GM12878 (cell line): ENCODE measurements around the gene TTC16. TPM values are rescaled to one million over a fixed set of nuclear protein-coding genes. Genes with fewer than 3 reads are reported as not detected.
A peak's percentile ranks its signal among the peaks of the same experiment; 100 is the strongest.

ENCODE experiments used
- ATF2 ChIP-seq: IDR thresholded peaks from 2 replicates; pipeline ENCODE4 v1.6.1; 2012; ENCODE audit warnings: low read length, inconsistent platforms
- BHLHE40 ChIP-seq, 2 experiments: fragments of 450-650 bp in 1 of 2; IDR thresholded peaks; 2 replicates each; pipeline ENCODE4 v1.6.1; 2011 to 2017; ENCODE audit warnings: low read depth in 2 of 2, borderline replicate concordance in 1 of 2, improper control_type of control experiment in 1 of 2, low read length in 1 of 2, mild to moderate bottlenecking in 1 of 2
- CBX5 ChIP-seq: sonication (generic); IDR thresholded peaks from 2 replicates; pipeline ENCODE4 v1.6.1; 2016; ENCODE audit warnings: low read depth, moderate library complexity, mild to moderate bottlenecking, inconsistent platforms
- E2F4 ChIP-seq: IDR thresholded peaks from 2 replicates; pipeline ENCODE4 v1.6.1; 2012; ENCODE audit warnings: low read depth, low read length, improper control_type of control experiment
- E2F8 ChIP-seq: fragments of 450-650 bp; IDR thresholded peaks from 2 replicates; pipeline ENCODE4 v1.6.1; 2018; ENCODE audit warnings: mild to moderate bottlenecking, low read depth, moderate library complexity; ENCODE audit not compliant: partially characterized antibody
- FOS ChIP-seq: IDR thresholded peaks from 3 replicates; pipeline ENCODE4 v1.6.1; 2011; ENCODE audit warnings: borderline replicate concordance; ENCODE audit not compliant: insufficient read length; ENCODE audit errors: extremely low read depth
- FOXK2 ChIP-seq: fragments of 450-650 bp; IDR thresholded peaks from 2 replicates; pipeline ENCODE4 v1.6.1; 2017; ENCODE audit warnings: mild to moderate bottlenecking, moderate library complexity
- IKZF1 ChIP-seq: fragments of 450-650 bp; conservative IDR thresholded peaks from 2 replicates; pipeline ENCODE4 v1.6.1; 2017; ENCODE audit warnings: antibody characterized with exemption, mild to moderate bottlenecking
- KLF5 ChIP-seq: fragments of 450-650 bp; IDR thresholded peaks from 2 replicates; pipeline ENCODE4 v1.6.1; 2014; ENCODE audit warnings: mild to moderate bottlenecking; ENCODE audit not compliant: partially characterized antibody
- RUNX3 ChIP-seq: IDR thresholded peaks from 2 replicates; pipeline ENCODE4 v1.6.1; 2012; ENCODE audit warnings: low read length, inconsistent platforms
- SIN3A ChIP-seq: IDR thresholded peaks from 2 replicates; pipeline ENCODE4 v1.6.1; 2012; ENCODE audit warnings: low read depth, low read length, improper control_type of control experiment
- SP1 ChIP-seq: IDR thresholded peaks from one replicate; pipeline ENCODE4 v1.6.1; 2011; ENCODE audit warnings: low read depth, low read length
- TAF1 ChIP-seq: IDR thresholded peaks from 2 replicates; pipeline ENCODE4 v1.6.1; 2011; ENCODE audit warnings: mild to moderate bottlenecking, low read depth, low read length, borderline replicate concordance
- TBL1XR1 ChIP-seq: IDR thresholded peaks from 2 replicates; pipeline ENCODE4 v1.6.1; 2012; ENCODE audit warnings: low read depth, low read length, improper control_type of control experiment
- ZBTB33 ChIP-seq: fragments of 450-650 bp; IDR thresholded peaks from 2 replicates; pipeline ENCODE4 v1.6.1; 2017; ENCODE audit warnings: mild to moderate bottlenecking
- ZBTB40 ChIP-seq: fragments of 450-650 bp; IDR thresholded peaks from 2 replicates; pipeline ENCODE4 v1.6.1; 2016; ENCODE audit warnings: mild to moderate bottlenecking, moderate library complexity, borderline replicate concordance
- ZNF217 ChIP-seq: fragments of 450-650 bp; IDR thresholded peaks from 2 replicates; pipeline ENCODE4 v1.6.1; 2017; ENCODE audit warnings: antibody characterized with exemption, mild to moderate bottlenecking
- ZSCAN29 ChIP-seq: fragments of 450-650 bp; IDR thresholded peaks from 2 replicates; pipeline ENCODE4 v1.6.1; 2017; ENCODE audit warnings: mild to moderate bottlenecking, moderate library complexity
- polyA plus RNA-seq, 11 experiments: library from polyadenylated mRNA; depleted of rRNA in 4 of 11; unstranded in 6 of 11; stranded (reverse) in 5 of 11; fragments of >200 nt; fragmentation: Nextera tagmentation in 4 of 11; fragmentation: Illumina TruSeq in 1 of 11; extraction: Ambion mirVana in 4 of 11; extraction: Trizol in 1 of 11; gene quantifications; 1 replicate in 1 of 11; 2 replicates in 10 of 11; pipeline versions ENCODE4 v1.2.1 to v1.2.3, GENCODE V29; 2011 to 2016; ENCODE audit warnings: inconsistent platforms in 2 of 11, missing spikeins in 2 of 11, low read depth in 1 of 11
- total RNA-seq, 4 experiments: library from RNA; depleted of rRNA in 3 of 4; stranded (reverse); fragments of >200 nt in 3 of 4; fragmentation: Illumina TruSeq in 1 of 4; extraction: Trizol in 1 of 4; gene quantifications; 2 replicates each; pipeline versions ENCODE4 v1.2.1 to v1.2.3, GENCODE V29; 2013 to 2021

TTC16 gene
- total and polyA plus RNA-seq, 10 of the 15 experiments (the other 5 are each of a cell fraction or from before 2014, with no cell fraction given), result 0.03 TPM; not detected in 9

GRCh38 chr9:127779136-127779981 lies 63.5 kb downstream of the TTC16 start (continued):
- TF ChIP-seq ZBTB40 (no peak), TAF1 (no peak), SP1 (no peak), CBX5 (no peak), ZBTB33 (no peak), FOXK2 (no peak), IKZF1 (peak; percentile 52), KLF5 (no peak), ZSCAN29 (no peak), ATF2 (no peak), TBL1XR1 (0 out of 2 replicates have a peak, but pooled peaks have one; percentile 23), SIN3A (no peak), FOS (no peak), E2F8 (no peak), ZNF217 (no peak), E2F4 (no peak), BHLHE40 (IDR thresholded peaks at IDR 0.05; ENCODE audit: borderline replicate concordance in 1 of 2, low read depth in 2 of 2, low read length in 1 of 2) (peak; percentile 50 to 64; a peak in 2 of 4 replicates), RUNX3 (no peak)
